ACC112 (cell line): ENCODE data around the gene CADPS2.

Source experiments
- H2AFZ ChIP-seq: fragments of 200-600 bp; sonication (generic); one replicate; pipeline ENCODE4 v1.6.0; 2017; ENCODE audit warnings: antibody characterized with exemption, low read length; ENCODE audit not compliant: unreplicated experiment
- H3K27ac ChIP-seq: fragments of 200-600 bp; sonication (generic); 2 replicates; pipeline ENCODE4 v1.5.1; 2014; ENCODE audit warnings: low read depth, mild to moderate bottlenecking, antibody characterized with exemption, low read length, moderate library complexity
- H3K27me3 ChIP-seq: fragments of 200-600 bp; sonication (generic); 2 replicates; pipeline ENCODE4 v1.6.1; 2014; ENCODE audit warnings: mild to moderate bottlenecking, antibody characterized with exemption, low read length, moderate library complexity, mixed read lengths; ENCODE audit not compliant: insufficient read depth
- H3K36me3 ChIP-seq: fragments of 200-600 bp; sonication (generic); 2 replicates; pipeline ENCODE4 v1.6.1; 2016; ENCODE audit warnings: mild to moderate bottlenecking, antibody characterized with exemption, low read length, moderate library complexity, mixed read lengths; ENCODE audit not compliant: insufficient read depth
- H3K4me1 ChIP-seq: fragments of 200-600 bp; sonication (generic); one replicate; pipeline ENCODE4 v1.6.1; 2016; ENCODE audit warnings: low read length, mixed read lengths; ENCODE audit not compliant: insufficient read depth, unreplicated experiment, control insufficient read depth
- H3K4me3 ChIP-seq: fragments of 200-600 bp; sonication (generic); 2 replicates; pipeline ENCODE4 v1.5.1; 2014; ENCODE audit warnings: mild to moderate bottlenecking, low read depth, low read length
- H3K79me2 ChIP-seq: fragments of 200-600 bp; sonication (generic); one replicate; pipeline ENCODE4 v1.6.0; 2016; ENCODE audit warnings: low read length; ENCODE audit not compliant: control insufficient read depth, unreplicated experiment, insufficient read depth

The CADPS2 gene

DNA sequence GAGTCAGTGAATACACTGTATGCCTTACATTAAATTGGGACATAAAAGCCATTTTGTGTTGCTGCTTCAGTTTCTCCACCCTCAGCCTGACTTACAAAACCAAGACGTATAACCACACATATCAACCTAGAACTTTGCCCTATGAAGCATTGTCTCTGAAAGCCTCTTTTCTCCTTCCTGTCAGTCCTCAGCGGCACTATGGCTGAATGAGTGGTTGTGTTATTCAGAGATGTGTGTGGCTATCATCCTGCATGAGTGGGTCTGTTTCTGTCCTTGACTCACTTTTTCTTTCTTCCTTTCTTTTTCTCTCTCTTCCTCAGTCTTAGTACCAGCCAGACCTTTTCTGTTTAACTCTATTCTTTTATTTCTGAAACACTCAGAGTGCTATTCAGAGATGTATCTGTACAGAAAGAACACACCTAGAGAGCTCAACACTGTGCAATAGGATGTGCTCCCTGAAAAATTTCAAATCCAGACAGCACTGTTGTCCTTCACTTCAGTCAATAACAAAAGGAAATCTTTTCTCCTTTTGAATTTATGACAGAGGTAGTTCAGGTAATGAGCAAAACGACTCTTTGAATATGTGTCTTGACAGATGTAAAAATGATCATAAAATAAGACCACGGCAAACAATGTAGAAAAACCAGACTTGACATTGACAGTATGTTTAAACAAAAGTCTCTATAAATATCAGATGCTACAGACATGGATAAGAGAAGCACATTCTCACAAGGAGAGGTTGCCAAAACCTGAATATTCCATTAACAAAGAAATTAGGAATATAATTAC is 418.4 kb downstream of the CADPS2 start:
- Histone ChIP-seq H3K27ac (no peak overlapping the region), H2AFZ (no peak overlapping the region), H3K79me2 (no peaks in the 10 kb centered on the region), H3K36me3 (no peaks in the 10 kb centered on the region), H3K4me1 (no peaks in the 10 kb centered on the region), H3K27me3 (no peaks in the 10 kb centered on the region), H3K4me3 (no peak overlapping the region)

DNA sequence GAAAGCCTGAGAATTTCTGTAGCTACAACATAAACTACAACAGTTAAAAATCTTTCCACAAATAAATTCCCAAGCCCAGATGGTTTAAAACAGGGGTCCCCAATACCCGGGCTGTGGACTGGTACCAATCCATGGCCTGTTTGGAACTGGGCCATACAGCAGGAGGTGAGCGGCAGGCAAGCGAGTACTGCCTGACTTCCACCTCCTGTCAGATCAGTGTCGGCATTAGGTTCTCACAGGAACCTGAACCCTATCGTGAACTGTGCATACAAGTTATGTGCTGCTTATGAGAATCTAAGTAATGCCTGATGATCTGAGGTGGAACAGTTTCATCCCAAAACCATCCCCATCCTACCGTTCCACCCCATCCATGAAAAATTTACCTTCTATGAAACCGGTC is 421.0 kb downstream of the CADPS2 start:
- Histone ChIP-seq H3K79me2 (no peaks in the 10 kb centered on the region), H3K36me3 (no peaks in the 10 kb centered on the region), H3K4me3 (no peak overlapping the region), H3K4me1 (no peaks in the 10 kb centered on the region), H3K27me3 (no peaks in the 10 kb centered on the region), H3K27ac (no peak overlapping the region), H2AFZ (no peak overlapping the region)

DNA sequence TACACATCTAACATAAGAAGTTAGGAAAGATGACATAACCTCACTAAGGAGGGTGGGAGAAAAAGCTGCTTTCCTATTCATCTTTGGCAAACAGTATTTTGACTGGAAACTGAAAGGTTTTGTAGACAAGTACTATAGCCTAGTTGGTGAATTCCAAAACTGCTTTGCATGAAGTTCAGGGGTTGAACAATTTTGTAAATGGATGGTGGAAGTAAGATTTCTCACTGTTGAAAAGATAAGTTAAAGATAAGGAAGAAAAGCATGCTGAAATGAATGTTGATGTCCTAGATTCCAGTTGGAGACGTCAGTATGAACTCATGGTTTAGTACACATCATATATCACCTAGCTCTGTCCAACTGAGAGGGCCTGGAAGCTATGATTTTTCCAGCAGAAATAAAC is 422.6 kb downstream of the CADPS2 start:
- H3K4me3 ChIP-seq: no peak overlapping the region
- H2AFZ ChIP-seq: no peak overlapping the region
- H3K27me3 ChIP-seq: no peaks in the 10 kb centered on the region
- H3K36me3 ChIP-seq: no peaks in the 10 kb centered on the region
- H3K79me2 ChIP-seq: no peaks in the 10 kb centered on the region
- no peaks in the 10 kb centered on the region for H3K4me1 ChIP-seq
- no peak overlapping the region for H3K27ac ChIP-seq

DNA sequence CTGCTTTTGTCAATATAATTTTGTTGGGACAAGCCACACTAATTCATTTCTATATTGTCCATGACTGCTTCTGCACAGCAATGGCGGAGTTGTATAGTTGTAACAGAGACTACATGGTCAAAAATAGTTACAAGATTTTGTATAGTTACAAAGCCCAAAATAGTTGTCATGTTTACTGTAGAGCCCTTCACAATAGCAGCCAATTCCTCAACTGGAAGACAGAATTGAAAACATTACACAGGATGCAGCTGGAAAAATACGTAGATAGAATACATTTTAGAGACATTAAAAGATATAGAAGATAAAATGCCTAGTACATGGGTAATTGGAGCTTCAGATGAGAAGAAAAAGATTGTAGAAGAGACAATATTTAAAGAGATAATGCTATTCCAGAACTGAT is 425.3 kb downstream of the CADPS2 start:
- H2AFZ ChIP-seq: no peak overlapping the region
- no peaks in the 10 kb centered on the region for H3K4me1 ChIP-seq
- no peaks in the 10 kb centered on the region for H3K36me3 ChIP-seq
- H3K4me3 ChIP-seq: no peak overlapping the region
- no peaks in the 10 kb centered on the region for H3K27me3 ChIP-seq
- H3K27ac ChIP-seq: no peak overlapping the region
- no peaks in the 10 kb centered on the region for H3K79me2 ChIP-seq

DNA sequence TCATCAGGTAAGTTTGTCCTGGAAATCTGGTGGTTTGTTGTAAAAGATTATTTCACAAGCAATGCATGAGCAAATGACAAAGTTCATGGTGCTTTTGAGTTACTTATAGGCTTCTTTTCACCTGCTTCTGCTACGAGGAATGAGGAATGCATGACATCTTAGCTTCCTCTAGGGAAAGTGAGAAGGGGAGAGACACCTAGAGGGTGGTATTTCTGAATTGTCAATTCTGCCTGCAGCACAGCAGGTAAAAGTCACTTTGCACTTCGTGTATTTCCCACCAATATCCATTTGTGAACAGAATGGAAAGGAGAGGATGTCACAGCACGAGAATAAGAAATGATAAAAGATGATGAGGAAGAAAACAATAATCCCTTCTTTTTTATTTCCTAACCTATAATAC is 428.3 kb downstream of the CADPS2 start:
- Histone ChIP-seq H3K27ac (no peak overlapping the region), H2AFZ (no peak overlapping the region), H3K79me2 (no peaks in the 10 kb centered on the region), H3K27me3 (no peaks in the 10 kb centered on the region), H3K4me3 (no peak overlapping the region), H3K4me1 (no peaks in the 10 kb centered on the region), H3K36me3 (no peaks in the 10 kb centered on the region)

DNA sequence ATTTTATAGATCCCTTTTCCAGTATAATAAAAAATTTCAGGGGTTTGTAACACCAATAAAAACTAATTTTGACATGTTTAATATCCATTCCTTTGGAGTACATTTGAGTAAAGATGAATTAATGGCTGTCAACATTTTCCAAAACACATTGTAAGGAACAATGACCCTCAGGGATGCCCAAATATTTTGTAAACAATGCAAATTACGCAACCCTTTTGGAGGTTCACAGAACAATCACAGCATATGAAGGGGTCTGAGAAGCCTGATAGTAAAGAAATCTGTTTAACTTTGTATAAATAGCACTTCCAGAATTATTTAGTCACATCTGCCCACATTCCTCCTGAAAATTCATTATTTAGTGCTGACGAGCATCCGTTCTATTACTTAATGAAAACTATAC is 428.9 kb downstream of the CADPS2 start:
- Histone ChIP-seq H3K27me3 (no peaks in the 10 kb centered on the region), H3K4me1 (no peaks in the 10 kb centered on the region), H3K4me3 (no peak overlapping the region), H2AFZ (no peak overlapping the region), H3K36me3 (no peaks in the 10 kb centered on the region), H3K27ac (no peak overlapping the region), H3K79me2 (no peaks in the 10 kb centered on the region)

DNA sequence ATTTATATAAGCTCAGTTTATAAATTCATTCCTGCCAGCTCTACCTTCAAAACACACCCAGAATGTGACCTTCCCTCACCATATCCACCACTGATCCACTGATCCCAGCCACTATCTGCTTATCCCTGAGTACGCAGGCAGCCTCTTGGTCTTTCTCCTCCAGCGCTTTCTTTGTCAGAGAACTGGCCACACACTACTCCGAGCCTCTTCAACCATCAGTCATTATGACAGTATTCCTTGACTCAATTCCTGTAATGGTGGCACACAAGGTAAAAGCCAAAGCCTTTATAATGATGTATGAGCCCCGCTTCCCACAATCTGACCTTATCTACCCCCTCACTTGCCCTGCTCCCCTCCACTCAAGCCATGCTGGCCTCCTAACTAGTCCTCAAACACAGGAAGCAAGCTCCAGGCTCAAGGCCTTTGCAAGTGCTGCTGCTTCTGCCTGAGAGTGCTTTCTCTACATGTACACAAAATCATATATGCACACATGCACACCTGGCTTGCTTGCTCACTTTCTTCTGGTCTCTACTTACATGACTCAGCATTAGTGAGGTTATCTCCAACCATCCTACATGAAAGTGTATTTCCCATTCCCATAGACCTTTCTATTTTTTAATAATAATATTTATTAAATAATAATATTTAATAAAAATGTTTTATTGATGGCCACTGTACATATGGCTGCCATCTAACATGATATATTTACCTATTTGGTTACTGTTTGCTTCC is 431.3 kb downstream of the CADPS2 start:
- Histone ChIP-seq H3K36me3 (no peaks in the 10 kb centered on the region), H3K4me1 (no peaks in the 10 kb centered on the region), H3K79me2 (no peaks in the 10 kb centered on the region), H3K27me3 (no peaks in the 10 kb centered on the region), H3K27ac (no peak overlapping the region), H2AFZ (no peak overlapping the region), H3K4me3 (no peak overlapping the region)

DNA sequence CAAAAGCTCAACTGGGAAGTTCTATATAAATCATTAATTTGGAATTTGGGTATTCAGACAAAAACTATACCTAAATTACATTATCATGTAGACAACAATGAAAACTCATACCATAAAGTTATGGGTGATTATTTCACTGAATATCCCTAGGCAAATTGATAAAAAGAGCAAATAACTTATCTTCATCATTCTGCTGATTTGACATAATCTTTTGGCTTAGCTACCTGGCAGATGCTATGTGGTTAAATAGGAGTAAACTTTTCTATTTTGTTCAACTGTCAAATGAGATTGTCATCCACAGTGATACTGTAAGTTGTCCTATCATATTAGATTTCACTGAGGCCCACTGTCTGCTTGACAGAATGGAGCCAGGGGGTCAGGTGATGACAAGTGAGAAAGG is 432.8 kb downstream of the CADPS2 start:
- no peak overlapping the region for H3K27ac ChIP-seq
- H3K4me3 ChIP-seq: no peak overlapping the region
- H2AFZ ChIP-seq: no peak overlapping the region
- no peaks in the 10 kb centered on the region for H3K36me3 ChIP-seq
- H3K4me1 ChIP-seq: no peaks in the 10 kb centered on the region
- no peaks in the 10 kb centered on the region for H3K27me3 ChIP-seq
- H3K79me2 ChIP-seq: no peaks in the 10 kb centered on the region

DNA sequence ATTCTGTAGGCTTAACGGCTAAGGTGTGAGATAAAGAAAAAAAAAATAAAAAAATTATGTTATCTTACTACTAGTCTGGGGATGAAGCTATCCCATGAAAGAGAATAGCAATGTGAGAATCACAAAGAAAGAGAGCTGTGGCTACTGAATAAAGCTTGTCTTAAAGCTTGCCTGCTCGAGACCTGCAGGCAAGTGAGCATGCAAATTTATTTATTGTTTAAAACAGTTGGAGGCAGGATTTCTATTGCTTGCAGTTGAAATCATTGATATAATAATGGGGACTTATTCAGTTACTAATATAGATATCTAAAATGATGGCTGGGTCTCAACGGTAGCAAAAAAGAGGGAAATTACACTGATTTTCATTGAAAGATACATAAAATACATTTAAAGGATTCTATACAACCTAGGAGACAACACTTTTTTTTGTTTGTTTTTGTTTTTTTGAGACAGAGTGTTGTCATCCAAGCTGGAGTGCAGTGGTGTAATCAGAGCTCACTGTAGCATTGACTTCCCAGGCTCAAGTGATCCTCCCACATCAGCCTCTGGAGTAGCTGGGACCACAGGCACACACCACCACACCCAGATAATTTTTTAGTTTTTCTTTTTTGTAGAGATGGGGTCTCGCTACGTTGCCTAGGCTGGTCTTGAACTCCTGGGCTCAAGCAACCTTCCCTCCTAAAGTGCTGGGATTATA is 437.2 kb downstream of the CADPS2 start:
- Histone ChIP-seq H2AFZ (no peak overlapping the region), H3K36me3 (no peaks in the 10 kb centered on the region), H3K4me3 (no peak overlapping the region), H3K4me1 (no peaks in the 10 kb centered on the region), H3K27me3 (no peaks in the 10 kb centered on the region), H3K27ac (no peak overlapping the region), H3K79me2 (no peaks in the 10 kb centered on the region)

DNA sequence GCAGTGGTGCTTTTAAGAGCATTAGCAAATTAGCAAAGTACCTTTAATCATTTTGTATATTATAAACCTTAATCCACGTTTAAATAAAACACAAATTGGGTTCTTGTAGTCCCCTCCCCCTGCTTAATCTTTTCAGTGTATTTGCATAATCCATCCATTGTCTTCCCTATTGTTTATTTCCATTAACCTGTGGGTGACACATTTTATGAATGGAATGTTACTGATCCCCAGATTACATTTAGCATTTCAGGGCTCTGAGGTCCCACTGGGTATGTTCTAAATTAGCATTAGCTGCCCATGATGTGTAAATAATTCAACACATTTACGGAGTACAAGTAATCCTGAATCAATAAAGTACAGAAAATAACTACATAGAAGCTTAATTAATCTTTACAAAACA is 443.3 kb downstream of the CADPS2 start:
- Histone ChIP-seq H3K4me3 (no peak overlapping the region), H3K79me2 (no peaks in the 10 kb centered on the region), H3K27me3 (no peaks in the 10 kb centered on the region), H2AFZ (no peak overlapping the region), H3K27ac (no peak overlapping the region), H3K36me3 (no peaks in the 10 kb centered on the region), H3K4me1 (no peaks in the 10 kb centered on the region)
